ENCODE measurements around the gene OR13A1. TPM values are rescaled to one million over a fixed set of nuclear protein-coding genes. Genes with fewer than 3 reads are reported as not detected.
"Not testable (repeated sequence)": the region's sequence is repeated elsewhere in the genome, so short reads cannot be mapped to it uniquely, and the experiment has no call there.

OR13A1 gene
- not detected for polyA plus RNA-seq (ENCODE audit: insufficient read length in 3 of 3)

- DNase-seq (ENCODE audit: low read depth in 3 of 3, low spot score in 2 of 3) = no peak
These were observed at the start of gene OR13A1 for GRCh38 chr10:45315508-45315907. OR13A1 (minus strand) TSS chr10:45315608; CDS start chr10:45304422, 11,186 bp downstream.

- not testable (repeated sequence) for DNase-seq (ENCODE audit: low read depth in 3 of 3, low spot score in 2 of 3)
These were observed 46.8 kb upstream of the OR13A1 start for GRCh38 chr10:45361983-45362799.

DNA sequence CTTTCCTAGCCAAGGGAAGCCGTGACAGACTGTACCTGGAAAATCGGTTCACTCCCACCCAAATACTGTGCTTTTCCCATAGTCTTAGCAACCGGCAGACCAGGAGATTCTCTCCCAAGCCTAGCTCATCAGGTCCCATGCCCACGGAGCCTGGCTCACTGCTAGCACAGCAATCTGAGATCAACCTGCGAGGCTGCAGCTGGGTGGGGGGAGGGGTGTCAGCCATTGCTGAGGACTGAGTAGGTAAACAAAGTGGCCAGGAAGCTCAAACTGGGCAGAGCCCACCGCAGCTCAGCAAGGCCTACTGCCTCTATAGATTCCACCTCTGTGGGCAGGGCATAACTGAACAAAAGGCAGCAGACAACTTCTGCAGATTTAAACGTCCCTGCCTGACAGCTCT, 43.6 kb upstream of the OR13A1 start:
- DNase-seq (ENCODE audit: low read depth in 3 of 3, low spot score in 2 of 3) = not testable (repeated sequence)

DNA sequence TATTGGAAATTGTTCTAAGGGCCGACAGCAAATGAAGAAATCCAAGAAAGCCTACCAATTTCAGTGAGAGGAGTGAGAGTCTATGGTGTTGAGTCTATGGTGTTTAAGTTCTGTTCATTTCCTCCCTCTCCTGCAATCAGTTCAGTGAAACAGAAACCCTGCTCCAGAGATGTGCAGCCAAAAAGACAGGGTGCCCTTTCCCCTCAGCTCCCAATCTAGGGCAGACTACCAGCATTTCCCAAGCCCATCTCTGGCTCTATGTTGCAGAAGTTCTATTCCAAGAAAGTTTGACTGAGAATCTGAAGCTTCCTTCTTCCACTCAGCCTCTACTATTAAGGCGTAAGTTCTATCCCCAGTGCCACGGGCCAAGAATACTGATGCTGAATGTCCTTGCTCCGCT, 40.1 kb upstream of the OR13A1 start:
- no peak for DNase-seq (ENCODE audit: low read depth in 3 of 3, low spot score in 2 of 3)

DNA sequence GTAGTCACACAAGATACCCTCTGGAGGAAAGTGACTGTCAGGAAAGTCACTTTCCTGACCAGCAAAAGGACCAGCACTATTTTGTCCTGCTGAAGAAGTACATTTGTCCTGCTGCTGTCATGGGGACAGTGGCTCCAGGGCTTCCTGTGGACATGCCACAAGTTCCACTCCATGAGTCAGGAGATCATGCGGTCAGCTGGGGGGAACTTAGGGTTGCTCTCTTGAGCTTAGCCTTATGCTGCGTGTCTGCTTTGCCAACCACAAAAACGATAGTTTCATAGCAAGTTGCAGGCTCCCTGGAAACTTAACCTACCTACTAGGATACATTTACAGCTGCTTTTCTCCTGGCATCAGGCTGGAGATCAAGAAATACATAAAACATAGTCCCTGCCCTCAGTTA, 38.9 kb upstream of the OR13A1 start:
- no peak for DNase-seq (ENCODE audit: low read depth in 3 of 3, low spot score in 2 of 3)

DNA sequence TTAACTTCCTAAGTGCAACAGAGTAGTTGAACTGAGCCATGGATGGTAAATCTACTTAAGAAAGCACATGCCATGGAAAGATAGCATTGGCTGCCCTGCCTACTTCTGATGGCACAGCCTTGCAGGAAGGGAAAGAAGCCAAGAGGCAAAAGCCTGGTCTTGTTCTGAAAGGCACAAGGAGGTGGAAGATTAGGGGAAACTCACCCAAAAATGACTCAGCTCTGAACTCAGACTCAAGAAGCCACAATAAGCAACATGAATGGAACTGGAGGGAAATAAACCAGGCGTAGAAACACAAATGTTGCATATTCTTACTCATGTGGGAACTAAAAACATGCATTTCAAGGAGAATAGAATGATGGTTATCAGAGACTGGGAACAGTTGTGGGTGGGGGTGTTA, 37.8 kb upstream of the OR13A1 start:
- no peak for DNase-seq (ENCODE audit: low read depth in 3 of 3, low spot score in 2 of 3)

GRCh38 chr10:45348196-45348765, 32.9 kb upstream of the OR13A1 start:
- not testable (repeated sequence) for DNase-seq (ENCODE audit: low read depth in 3 of 3, low spot score in 2 of 3)

- not testable (repeated sequence) for DNase-seq (ENCODE audit: low read depth in 3 of 3, low spot score in 2 of 3)
These were observed 32.1 kb upstream of the OR13A1 start for GRCh38 chr10:45347464-45347863.

GRCh38 chr10:45346652-45347335, 31.4 kb upstream of the OR13A1 start:
- DNase-seq (ENCODE audit: low read depth in 3 of 3, low spot score in 2 of 3) = not testable (repeated sequence)

GRCh38 chr10:45340420-45340819, 25.0 kb upstream of the OR13A1 start:
- not testable (repeated sequence) for DNase-seq (ENCODE audit: low read depth in 3 of 3, low spot score in 2 of 3)

DNA sequence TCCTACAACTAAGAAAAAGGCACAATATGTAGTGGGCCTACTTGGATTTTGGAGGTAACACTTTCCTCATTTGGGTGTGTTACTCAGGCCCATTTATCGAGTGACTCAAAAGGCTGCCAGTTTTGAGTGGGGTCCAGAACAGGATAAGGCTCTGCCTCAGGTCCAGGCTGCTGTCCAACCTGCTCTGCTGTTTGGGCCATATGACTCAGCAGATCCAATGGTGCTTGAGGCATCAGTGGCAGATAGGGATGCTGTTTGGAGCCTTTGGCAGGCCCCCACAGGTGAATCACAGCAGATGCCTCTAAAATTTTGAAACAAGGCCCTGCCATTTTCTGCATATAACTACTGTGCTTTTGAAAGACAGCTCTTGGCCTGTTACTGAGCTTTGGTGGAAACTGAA, 24.5 kb upstream of the OR13A1 start:
- DNase-seq (ENCODE audit: low read depth in 3 of 3, low spot score in 2 of 3) = no peak

GRCh38 chr10:45331824-45332223, 16.4 kb upstream of the OR13A1 start:
- not testable (repeated sequence) for DNase-seq (ENCODE audit: low read depth in 3 of 3, low spot score in 2 of 3)

DNA sequence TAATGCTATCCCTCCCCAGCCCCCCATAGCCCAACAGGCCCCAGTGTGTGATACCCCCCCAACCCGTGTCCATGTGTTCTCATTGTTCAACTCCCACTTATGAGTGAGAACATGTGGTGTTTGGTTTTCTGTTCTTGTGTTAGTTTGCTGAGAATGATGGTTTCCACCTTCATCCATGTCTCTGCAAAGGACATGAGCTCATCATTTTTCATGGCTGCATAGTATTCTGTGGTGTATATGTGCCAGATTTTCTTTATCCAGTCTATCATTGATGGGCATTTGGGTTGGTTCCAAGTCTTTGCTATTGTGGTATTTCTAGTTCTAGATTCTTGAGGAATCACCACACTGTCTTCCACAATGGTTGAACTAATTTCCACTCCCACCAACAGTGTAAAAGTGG, 11.5 kb upstream of the OR13A1 start:
- DNase-seq (ENCODE audit: low read depth in 3 of 3, low spot score in 2 of 3) = not testable (repeated sequence)

DNA sequence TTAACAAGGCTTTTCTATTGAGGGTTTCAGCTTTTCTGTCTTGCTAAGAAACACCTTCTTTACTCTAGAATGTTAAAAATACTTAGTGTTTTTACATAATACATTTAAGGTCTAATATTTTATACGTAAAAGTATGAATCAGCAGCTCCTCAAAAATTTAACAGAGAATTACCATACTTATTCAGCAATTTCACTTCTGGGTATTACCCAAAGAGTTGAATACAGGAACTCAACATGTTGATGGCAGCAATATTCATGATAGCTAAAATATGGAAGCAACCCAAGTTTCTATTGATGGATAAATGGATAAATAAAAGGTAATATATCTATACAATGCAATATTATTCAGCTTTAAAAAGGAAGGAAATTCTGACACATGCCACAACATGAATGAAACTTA, 9.7 kb upstream of the OR13A1 start:
- DNase-seq (ENCODE audit: low read depth in 3 of 3, low spot score in 2 of 3) = no peak

GRCh38 chr10:45319702-45320101, 4.3 kb upstream of the OR13A1 start:
- no peak for DNase-seq (ENCODE audit: low read depth in 3 of 3, low spot score in 2 of 3)

DNA sequence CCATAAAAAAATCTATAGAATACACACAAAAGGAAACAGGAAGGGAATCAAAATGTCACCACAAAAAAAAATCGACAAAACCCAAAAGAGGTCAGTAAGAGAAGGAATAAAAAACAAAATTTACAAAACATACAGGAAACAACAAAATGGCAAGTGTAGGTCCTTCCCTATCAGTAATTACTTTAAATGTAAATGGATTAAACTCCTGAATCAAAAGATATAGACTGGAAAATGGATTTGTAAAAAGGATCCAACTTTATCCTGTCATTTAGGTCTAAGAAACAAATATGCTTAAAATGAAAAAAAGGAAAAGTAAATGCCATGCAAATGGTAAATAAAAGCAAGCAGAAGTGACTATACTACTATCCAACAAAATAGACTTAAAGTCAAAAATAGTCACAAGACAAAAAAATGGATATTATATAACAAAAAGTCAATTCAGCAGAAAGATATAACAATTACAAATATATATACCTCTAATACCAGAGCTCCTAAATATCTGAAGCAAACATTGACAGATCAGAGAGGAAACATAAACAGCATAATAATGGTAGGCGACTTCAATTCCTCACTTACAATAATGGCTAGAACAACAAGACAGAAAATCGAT, 2.0 kb downstream of the OR13A1 start:
- no peak for DNase-seq (ENCODE audit: low read depth in 3 of 3, low spot score in 2 of 3)

- no peak for DNase-seq (ENCODE audit: low read depth in 3 of 3, low spot score in 2 of 3)
These were observed 6.7 kb downstream of the OR13A1 start for GRCh38 chr10:45308707-45309106.

- no peak for DNase-seq (ENCODE audit: low read depth in 3 of 3, low spot score in 2 of 3)
These were observed 12.8 kb downstream of the OR13A1 start for GRCh38 chr10:45302573-45302972.

DNA sequence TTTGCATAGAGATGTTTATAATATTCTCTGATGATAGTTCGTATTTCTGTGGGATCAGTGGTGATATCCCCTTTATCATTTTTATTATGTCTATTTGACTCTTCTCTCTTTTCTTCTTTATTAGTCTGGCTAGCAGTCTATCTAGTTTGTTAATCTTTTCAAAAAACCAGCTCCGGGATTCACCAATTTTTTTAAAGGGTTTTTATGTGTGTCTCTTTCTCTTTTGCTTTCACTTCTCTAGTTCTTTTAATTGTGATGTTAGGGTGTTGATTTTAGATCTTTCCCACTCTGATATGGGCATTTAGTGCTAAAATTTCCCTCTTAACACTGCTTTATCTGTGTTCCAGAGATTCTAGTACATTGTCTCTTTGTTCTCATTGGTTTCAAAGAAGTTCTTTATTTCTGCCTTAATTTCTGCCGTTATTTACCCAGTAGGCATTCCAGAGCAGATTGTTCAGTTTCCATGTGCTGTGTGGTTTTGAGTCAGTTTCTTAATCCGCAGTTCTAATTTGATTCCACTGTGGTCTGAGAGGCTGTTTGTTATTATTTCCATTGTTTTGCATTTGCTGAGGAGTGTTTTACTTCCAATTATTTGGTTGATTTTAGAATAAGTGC, 17.0 kb downstream of the OR13A1 start:
- DNase-seq (ENCODE audit: low read depth in 3 of 3, low spot score in 2 of 3) = not testable (repeated sequence)

DNA sequence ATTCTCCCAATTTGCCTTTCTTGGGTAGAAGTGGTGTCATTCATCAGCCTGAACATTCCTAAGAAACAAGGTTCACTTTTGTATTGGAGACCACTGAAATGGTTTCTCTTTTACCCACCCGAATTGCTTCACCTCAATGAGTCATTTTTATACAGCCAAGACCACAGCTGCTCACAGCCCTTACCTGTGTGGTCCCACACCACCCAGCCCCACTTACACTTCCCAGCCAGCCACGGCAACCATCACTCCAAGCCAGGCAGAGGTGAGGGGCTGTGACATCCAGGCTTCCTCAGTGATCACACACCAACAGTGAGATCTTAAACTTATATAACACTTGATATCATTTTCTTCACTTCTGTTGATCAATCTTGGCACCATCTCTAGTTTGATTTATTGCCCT, 20.7 kb downstream of the OR13A1 start:
- DNase-seq (ENCODE audit: low read depth in 3 of 3, low spot score in 2 of 3) = no peak

GRCh38 chr10:45286980-45287379, 28.4 kb downstream of the OR13A1 start:
- DNase-seq (ENCODE audit: low read depth in 3 of 3, low spot score in 2 of 3) = no peak
